Mucosa of gallbladder (tissue), 1 donor: Measurements from ENCODE around the gene TMEM17. TPM values are rescaled to one million over a fixed set of nuclear protein-coding genes. Genes with fewer than 3 reads are reported as not detected.

Source experiments
- DNase-seq: peaks from one replicate; pipeline ENCODE4 v3.0.0-alpha.2; 2020; ENCODE audit warnings: low spot score
- total RNA-seq: library from RNA; stranded (reverse); gene quantifications from one replicate; pipeline ENCODE4 v1.2.1, GENCODE V29; 2021
- donor health status: DM: no; HTN: no; CAD: no.

The TMEM17 gene
- total RNA-seq, 1 donor from 2014 or later: 3.3 TPM

- DNase-seq: no peak
These were observed 5.6 kb upstream of the TMEM17 start for GRCh38 chr2:62511636-62512035.

- DNase-seq: no peak
These were observed 391 bp upstream of the TMEM17 start for GRCh38 chr2:62506421-62506750.

DNA sequence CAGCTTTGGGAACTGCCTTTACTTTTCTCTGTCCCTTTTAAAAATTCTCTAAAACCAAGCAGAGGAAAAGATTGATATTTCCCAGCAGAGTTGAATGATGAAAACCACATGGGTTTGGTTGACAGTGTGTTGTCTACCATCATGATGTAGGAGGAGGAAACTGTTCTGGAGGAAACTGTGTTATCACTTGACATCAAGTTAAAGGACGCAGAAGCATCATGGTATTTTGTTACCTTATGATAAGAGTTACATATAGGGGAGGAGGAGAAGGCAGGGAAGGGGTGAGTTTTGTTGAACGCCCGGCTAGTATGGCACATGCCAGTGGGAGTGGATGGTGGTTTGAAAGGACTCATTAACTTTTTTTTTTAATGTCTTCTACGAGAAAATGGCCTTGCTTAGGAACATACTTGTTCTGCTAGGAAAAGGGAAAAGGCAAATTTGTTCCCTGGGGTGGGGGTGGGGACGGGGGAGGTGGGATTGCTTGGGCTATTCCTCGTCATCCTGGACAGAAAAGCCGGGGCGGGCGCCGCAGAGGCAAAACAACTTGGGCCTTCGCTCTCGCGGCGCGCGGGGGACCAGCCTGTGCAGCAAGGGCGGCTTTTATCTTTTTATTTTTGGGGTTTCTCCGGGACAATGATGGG, 766 bp downstream of the TMEM17 start:
- no peak for DNase-seq

GRCh38 chr2:62504657-62505056, 1.3 kb downstream of the TMEM17 start:
- no peak for DNase-seq

DNA sequence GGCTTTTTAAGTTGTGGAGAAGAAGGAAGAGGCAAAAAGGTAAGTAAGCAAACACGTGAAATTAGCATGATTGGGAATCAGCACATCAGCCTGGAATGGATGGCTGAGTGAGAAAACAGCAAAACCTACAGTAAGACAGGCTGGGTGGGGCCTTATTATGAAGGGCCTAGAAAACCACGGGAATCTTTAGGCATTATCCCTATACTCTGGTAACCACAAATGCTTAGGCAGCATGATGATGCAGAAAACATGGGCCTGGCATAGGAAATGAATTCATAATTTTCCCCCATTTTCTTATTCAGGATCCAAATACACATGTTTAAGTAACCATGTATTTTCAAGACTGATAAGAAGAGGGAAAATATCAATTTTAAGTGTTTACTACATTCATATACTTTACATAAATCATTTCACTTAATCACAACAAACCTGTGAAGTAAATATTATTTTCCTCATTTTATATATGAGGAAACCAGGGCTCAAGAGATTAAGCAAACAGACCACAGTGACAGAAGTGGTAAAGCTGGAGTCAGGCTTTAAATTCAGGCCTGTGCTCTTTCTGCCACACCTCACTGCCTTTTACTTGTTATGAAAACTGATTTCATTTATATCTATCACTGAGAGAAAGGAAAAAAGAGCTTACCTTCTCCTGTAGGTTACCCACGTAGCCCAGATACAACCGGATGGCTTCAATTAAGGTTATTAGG, 4.0 kb downstream of the TMEM17 start:
- DNase-seq: no peak

- DNase-seq: no peak
These were observed 4.9 kb downstream of the TMEM17 start for GRCh38 chr2:62501069-62501468.

- DNase-seq: no peak
These were observed 6.5 kb downstream of the TMEM17 start for GRCh38 chr2:62499430-62500060.

DNA sequence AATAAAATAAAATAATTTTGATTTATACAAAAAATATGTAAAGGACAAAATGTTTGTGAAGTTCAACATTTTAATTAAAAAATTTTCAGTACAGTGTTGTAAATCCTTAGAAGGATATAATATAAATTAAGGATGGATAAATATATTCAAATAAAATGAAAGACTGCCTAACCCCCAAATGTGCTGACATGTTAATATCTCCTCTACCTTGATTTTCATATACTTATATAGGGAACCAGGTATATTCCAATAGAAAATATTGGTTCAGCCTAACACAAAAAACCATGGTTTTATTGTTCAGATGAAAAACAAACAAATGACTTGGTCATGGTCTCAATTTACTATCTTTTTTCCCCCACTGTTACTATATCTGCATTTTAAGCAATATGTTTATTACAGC, 7.3 kb downstream of the TMEM17 start:
- DNase-seq: no peak

- DNase-seq: no peak
These were observed 10.2 kb downstream of the TMEM17 start for GRCh38 chr2:62495761-62496160.

- no peak for DNase-seq
These were observed 13.9 kb downstream of the TMEM17 start for GRCh38 chr2:62492048-62492447.

DNA sequence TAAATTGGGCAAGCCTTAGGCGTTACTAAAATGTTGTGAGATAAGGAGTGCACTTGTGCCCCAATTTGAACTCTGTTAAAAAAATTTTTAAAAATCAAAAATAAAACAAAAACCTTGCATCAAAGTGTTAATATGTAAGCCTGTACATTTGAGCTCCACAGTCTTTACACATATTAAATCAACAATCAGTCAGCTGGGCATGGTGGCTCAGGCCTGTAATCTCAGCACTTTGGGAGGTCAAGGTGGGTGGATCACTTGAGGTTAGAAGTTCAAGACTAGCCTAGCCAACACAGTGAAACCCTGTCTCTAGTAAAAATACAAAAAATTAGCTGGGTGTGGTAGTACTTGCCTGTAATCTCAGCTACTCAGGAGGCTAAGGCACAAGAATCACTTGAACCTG, 16.3 kb downstream of the TMEM17 start:
- DNase-seq: no peak

GRCh38 chr2:62489162-62489561, 16.8 kb downstream of the TMEM17 start:
- DNase-seq: no peak

DNA sequence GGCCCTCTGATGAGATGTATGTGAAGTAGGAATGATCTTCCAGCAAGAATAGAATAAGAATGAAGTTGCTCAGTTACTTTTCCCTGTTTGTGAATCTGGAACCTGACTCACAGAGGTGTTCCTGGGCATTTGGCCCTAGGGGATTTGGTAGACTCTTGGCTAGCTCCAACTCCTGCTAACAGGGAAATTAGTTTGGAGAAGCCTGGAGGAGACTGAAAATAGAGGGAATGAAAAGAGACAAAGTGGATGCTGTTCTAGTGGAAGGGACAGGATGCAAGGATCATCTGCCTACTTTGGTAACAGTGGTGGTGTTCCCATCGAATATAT, 19.6 kb downstream of the TMEM17 start:
- no peak for DNase-seq

- no peak for DNase-seq
These were observed 20.1 kb downstream of the TMEM17 start for GRCh38 chr2:62485761-62486438.

- DNase-seq: no peak
These were observed 23.2 kb downstream of the TMEM17 start for GRCh38 chr2:62482558-62483352.

GRCh38 chr2:62479917-62480316, 26.1 kb downstream of the TMEM17 start:
- DNase-seq: no peak

DNA sequence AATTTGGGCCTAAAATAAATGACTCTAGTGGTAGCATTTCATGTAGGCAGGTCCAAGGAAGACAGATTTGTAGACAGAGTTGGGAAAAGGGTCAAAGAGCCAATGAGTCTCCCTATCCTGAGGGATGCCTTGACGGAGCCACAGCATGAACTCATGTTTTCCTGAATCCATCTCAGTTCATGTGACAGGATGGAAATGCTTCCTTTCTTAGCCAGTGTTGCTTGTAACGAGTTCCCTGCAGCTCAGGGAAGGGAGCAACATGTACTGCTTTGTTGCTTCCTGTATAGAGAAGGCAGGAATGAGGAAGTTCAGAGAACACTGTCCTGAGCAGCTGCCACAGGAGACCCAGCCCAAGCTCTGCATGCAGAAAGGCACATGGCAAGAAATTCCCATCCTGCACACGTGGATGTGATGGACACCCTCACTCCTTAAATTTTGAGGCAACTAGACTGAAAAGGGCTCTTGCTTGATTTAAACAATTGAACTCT, 27.9 kb downstream of the TMEM17 start:
- DNase-seq: peak; percentile 58

DNA sequence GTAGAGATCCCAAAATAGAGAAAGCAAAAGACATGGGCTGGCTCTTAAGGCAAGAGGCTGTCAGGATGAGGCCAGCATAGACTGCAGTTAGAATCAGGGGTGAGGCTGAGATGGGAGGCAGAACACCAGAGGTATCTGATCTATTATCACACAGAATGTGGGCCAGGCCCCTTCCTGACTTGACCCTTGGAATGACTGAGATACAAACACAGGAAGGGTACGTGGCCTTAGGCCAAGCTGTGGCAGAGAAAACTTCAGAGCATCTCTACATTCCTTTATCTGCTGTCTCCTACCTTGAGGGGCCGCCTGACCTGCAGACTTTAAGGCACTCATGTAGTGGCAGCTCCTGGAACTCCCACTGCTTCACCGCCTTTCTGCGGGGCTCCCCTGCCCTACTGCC, 28.4 kb downstream of the TMEM17 start:
- no peak for DNase-seq

GRCh38 chr2:62475172-62476011, 30.6 kb downstream of the TMEM17 start:
- DNase-seq: no peak

GRCh38 chr2:62474176-62474575, 31.8 kb downstream of the TMEM17 start:
- no peak for DNase-seq

DNA sequence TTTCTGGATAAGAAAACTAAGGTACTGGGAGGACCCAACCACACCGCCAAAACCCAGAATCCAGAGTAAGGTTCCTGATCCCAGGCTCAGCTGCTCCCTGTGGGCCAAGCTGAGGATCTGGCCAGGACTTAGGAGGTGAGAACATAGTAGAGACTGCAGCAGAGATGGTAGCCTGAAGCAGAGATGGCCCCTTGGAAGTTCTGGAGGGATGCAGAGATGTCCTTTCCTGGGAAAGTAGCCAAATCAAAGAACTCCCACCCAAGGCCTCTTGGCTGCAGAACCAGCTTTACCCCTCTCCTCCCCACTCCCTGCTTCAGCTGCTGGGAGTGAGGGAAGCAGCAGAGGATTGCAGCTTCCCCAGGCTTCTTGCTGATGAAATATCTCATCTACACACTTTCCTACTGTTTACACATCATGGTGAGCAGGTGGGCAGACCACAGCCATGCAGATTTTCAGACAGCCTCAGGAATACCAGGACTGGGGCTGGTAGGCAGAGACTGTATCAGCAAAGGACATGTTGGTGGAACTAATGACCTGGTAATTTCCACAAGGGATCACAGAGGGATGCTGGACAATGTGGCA, 32.7 kb downstream of the TMEM17 start:
- no peak for DNase-seq
